HCT116 (cell line): ENCODE results near the gene SFXN5. TPM values are rescaled to one million over a fixed set of nuclear protein-coding genes. Genes with fewer than 3 reads are reported as not detected.
A peak's percentile ranks its signal among the peaks of the same experiment; 100 is the strongest.

Source experiments
- ATAC-seq: fragments of 200-7000 bp; cut with Tn5 transposase; 2 replicates; pipeline ENCODE4 v1.9.1; 2020; ENCODE audit warnings: mild to moderate bottlenecking, moderate library complexity
- BruUV-seq: library from RNA; stranded (reverse); fragments of 400-500 nt; replicated peaks from 2 replicates; lab custom pipeline; 2021; lab: Mats Ljungman, UMichigan
- CTCF ChIA-PET: fragments of 300-600 bp; sonication (Branson Sonifier 250); formaldehyde crosslinking; loops from one replicate; lab custom pipeline; 2021; ENCODE audit warnings: antibody characterized with exemption; lab: Charles Lee
- POLR2A ChIA-PET: fragments of 300-600, 350-600 bp; sonication (Branson Sonifier 250); formaldehyde crosslinking; loops from one replicate; lab custom pipeline; 2021; ENCODE audit warnings: antibody characterized with exemption; lab: Charles Lee
- RAD21 ChIA-PET, 2 experiments: fragments of 300-600 bp; sonication (Branson Sonifier 250); formaldehyde crosslinking; loops; one replicate each; lab custom pipeline; 2023; ENCODE audit warnings: low total read pairs in 2 of 2; ENCODE audit not compliant: uncharacterized antibody in 2 of 2, unreplicated experiment in 2 of 2, low non-redundant PET in 1 of 2; lab: Charles Lee
- DNase-seq: peaks from one replicate; pipeline ENCODE4 v3.0.0-alpha.2; 2010; ENCODE audit warnings: low read depth, low spot score
- H2AFZ ChIP-seq: fragments of 200-600 bp; shearing (Covaris generic), sonication (generic); 2 replicates; pipeline ENCODE4 v1.6.1; 2017; ENCODE audit warnings: low read depth, mixed run types, mixed read lengths, antibody characterized with exemption, low read length; ENCODE audit not compliant: poor library complexity, severe bottlenecking
- H3K27ac ChIP-seq: 2 replicates; pipeline ENCODE4 v1.5.1; 2012; ENCODE audit warnings: low read depth, low read length
- H3K27me3 ChIP-seq: fragments of 200-600 bp; sonication (generic); 2 replicates; pipeline ENCODE4 v1.6.1; 2016; ENCODE audit warnings: mixed run types, low read length, mixed read lengths; ENCODE audit not compliant: insufficient read depth
- H3K36me3 ChIP-seq, 2 experiments: fragments of 200-500 bp in 1 of 2; fragments of 200-600 bp in 1 of 2; sonication (Bioruptor generic) in 1 of 2; sonication (generic) in 1 of 2; 2 replicates each; pipeline versions ENCODE4 v1.5.1 to v1.6.1; 2014 to 2016; ENCODE audit warnings: low read length in 2 of 2, inconsistent platforms in 1 of 2, mixed read lengths in 1 of 2, mixed run types in 1 of 2; ENCODE audit not compliant: insufficient read depth in 2 of 2, control insufficient read depth in 1 of 2
- H3K4me1 ChIP-seq, 2 experiments: fragments of 200-600 bp in 1 of 2; sonication (generic) in 1 of 2; 2 replicates each; pipeline versions ENCODE4 v1.5.1 to v1.6.1; 2012 to 2017; ENCODE audit warnings: low read length in 2 of 2, inconsistent platforms in 1 of 2, mild to moderate bottlenecking in 1 of 2, mixed read lengths in 1 of 2, mixed run types in 1 of 2, moderate library complexity in 1 of 2; ENCODE audit not compliant: insufficient read depth in 2 of 2, control insufficient read depth in 1 of 2
- H3K4me2 ChIP-seq: fragments of 200-600 bp; sonication (generic); 2 replicates; pipeline ENCODE4 v1.6.1; 2017; ENCODE audit warnings: mixed run types, low read length, mixed read lengths
- H3K4me3 ChIP-seq, 2 experiments: fragments of 200-600 bp in 1 of 2; sonication (generic) in 1 of 2; replicated peaks in 1 of 2; 2 replicates each; pipeline ENCODE4 v1.5.1; 2011 to 2016; ENCODE audit warnings: low read length in 2 of 2, control low read depth in 1 of 2, low read depth in 1 of 2, mild to moderate bottlenecking in 1 of 2, mixed read lengths in 1 of 2, mixed run types in 1 of 2
- H3K79me2 ChIP-seq: fragments of 200-600 bp; sonication (generic); 2 replicates; pipeline ENCODE4 v1.6.1; 2017; ENCODE audit warnings: mild to moderate bottlenecking, mixed run types, low read length, moderate library complexity, mixed read lengths; ENCODE audit not compliant: insufficient read depth
- H3K9ac ChIP-seq: fragments of 200-600 bp; sonication (generic); 2 replicates; pipeline ENCODE4 v1.6.1; 2016; ENCODE audit warnings: low read length, mixed read lengths
- H3K9me2 ChIP-seq: fragments of 200-600 bp; sonication (generic), shearing (Covaris generic); 2 replicates; pipeline ENCODE4 v1.6.1; 2017; ENCODE audit warnings: mixed run types, mild to moderate bottlenecking, moderate library complexity; ENCODE audit not compliant: insufficient read depth
- H3K9me3 ChIP-seq, 2 experiments: fragments of 200-500 bp in 1 of 2; fragments of 200-600 bp in 1 of 2; sonication (Bioruptor generic) in 1 of 2; sonication (generic) in 1 of 2; 2 replicates each; pipeline ENCODE4 v1.6.1; 2014 to 2017; ENCODE audit warnings: low read length in 2 of 2, mixed read lengths in 2 of 2, inconsistent platforms in 1 of 2, low read depth in 1 of 2, mild to moderate bottlenecking in 1 of 2, mixed run types in 1 of 2, moderate library complexity in 1 of 2; ENCODE audit not compliant: control insufficient read depth in 1 of 2, insufficient read depth in 1 of 2
- H4K20me1 ChIP-seq: fragments of 200-600 bp; sonication (generic), shearing (Covaris generic); 2 replicates; pipeline ENCODE4 v1.6.1; 2017; ENCODE audit warnings: mixed run types, mild to moderate bottlenecking, moderate library complexity; ENCODE audit not compliant: insufficient read depth
- CBX3 ChIP-seq: IDR thresholded peaks from 2 replicates; pipeline ENCODE4 v1.6.1; 2012; ENCODE audit warnings: low read depth
- CEBPB ChIP-seq: IDR thresholded peaks from 2 replicates; pipeline ENCODE4 v1.6.1; 2012; ENCODE audit warnings: low read depth
- ELF1 ChIP-seq: IDR thresholded peaks from 2 replicates; pipeline ENCODE4 v1.6.1; 2012; ENCODE audit warnings: low read depth, borderline replicate concordance
- FOSL1 ChIP-seq: IDR thresholded peaks from 2 replicates; pipeline ENCODE4 v1.6.1; 2012; ENCODE audit warnings: low read depth
- RAD21 ChIP-seq: IDR thresholded peaks from 2 replicates; pipeline ENCODE4 v1.6.1; 2012; ENCODE audit warnings: low read depth, mild to moderate bottlenecking
- SIN3A ChIP-seq: IDR thresholded peaks from 2 replicates; pipeline ENCODE4 v1.6.1; 2012; ENCODE audit warnings: low read depth
- SP1 ChIP-seq: IDR thresholded peaks from 2 replicates; pipeline ENCODE4 v1.6.1; 2012; ENCODE audit warnings: low read depth
- TCF7L2 ChIP-seq: IDR thresholded peaks from 2 replicates; pipeline ENCODE4 v1.7.0; 2011; ENCODE audit warnings: borderline replicate concordance, inconsistent platforms; ENCODE audit not compliant: insufficient read depth, insufficient read length; ENCODE audit errors: extremely low read depth
- intact Hi-C: fragments of 100-400 bp; cut with micrococcal nuclease; formaldehyde crosslinking; loops from 2 replicates; pipeline ENCODE4 v1.10.0; 2022
- total RNA-seq: library from RNA; stranded (reverse); gene quantifications from one replicate; pipeline ENCODE4 v1.2.1, GENCODE V29; 2021; ENCODE audit not compliant: unreplicated experiment
- TF ChIP-seq, protein P1 (sequence below), 3 experiments: fragments of 200-600 bp in 1 of 3; sonication (generic) in 1 of 3; IDR thresholded peaks in 2 of 3; conservative IDR thresholded peaks in 1 of 3; 2 replicates each; pipeline ENCODE4 v1.5.1; 2012 to 2017; ENCODE audit warnings: low read depth in 2 of 3, low read length in 2 of 3, antibody characterized with exemption in 1 of 3, borderline replicate concordance in 1 of 3, control low read depth in 1 of 3, mild to moderate bottlenecking in 1 of 3, mixed read lengths in 1 of 3, mixed run types in 1 of 3, moderate library complexity in 1 of 3; ENCODE audit not compliant: insufficient read depth in 1 of 3
- TF ChIP-seq, protein P2 (sequence below): IDR thresholded peaks from 2 replicates; pipeline ENCODE4 v1.6.1; 2011; ENCODE audit warnings: mild to moderate bottlenecking, low read length, moderate library complexity; ENCODE audit not compliant: insufficient replicate concordance; ENCODE audit errors: extremely low read depth

Gene SFXN5
- total RNA-seq, 1 experiment from 2014 or later: 10.0 TPM

DNA sequence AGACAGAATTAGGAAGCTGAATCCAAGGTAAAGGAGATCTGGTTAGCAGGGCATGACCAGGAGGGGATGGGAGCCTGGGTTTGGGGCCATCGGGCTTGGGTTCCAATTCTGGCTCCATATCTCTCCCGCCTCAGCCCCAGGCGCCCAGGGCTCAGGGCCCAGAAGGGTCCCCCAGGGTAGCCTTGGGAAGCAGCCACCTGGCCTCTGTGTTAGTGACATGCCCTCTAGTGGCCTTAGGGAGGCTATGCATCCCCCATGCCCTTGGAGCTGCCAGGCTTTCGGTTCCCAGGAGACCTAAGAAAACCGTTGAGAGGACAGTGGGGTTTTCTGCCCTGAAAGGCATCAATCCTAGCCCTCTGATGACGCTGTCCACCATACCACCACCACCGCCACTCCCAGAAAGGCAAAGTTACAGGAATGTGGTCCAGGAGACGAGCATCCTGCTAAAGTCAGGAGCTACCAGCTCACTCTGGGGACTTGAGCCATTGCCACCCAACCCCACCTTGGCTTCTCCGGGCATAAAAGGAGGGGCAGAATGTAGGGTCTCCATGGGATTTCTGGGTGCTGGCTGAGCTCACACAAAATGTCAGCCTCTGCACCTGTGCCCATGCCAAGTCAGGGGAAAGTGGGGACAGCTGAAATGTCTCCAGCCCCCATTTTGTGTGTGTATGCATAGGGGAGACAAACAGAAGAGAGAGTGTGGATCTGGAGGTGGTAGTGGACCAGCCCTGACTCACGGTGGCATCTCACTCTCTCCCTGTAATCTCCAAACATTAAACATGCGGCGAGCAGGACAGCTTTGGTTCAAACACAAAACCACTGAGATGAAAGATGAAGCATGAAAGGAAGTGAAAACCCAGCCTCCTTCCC, 97.7 kb downstream of the SFXN5 start:
- Histone ChIP-seq H3K9me3 (no peaks in the 10 kb centered on the region), H4K20me1 (no peaks in the 10 kb centered on the region), H2AFZ (no peak overlapping the region), H3K9ac (no peak overlapping the region), H3K9me2 (no peaks in the 10 kb centered on the region), H3K4me1 (no peaks in the 10 kb centered on the region), H3K4me2 (0 out of 2 replicates have a peak overlapping the region, but pooled peaks have one; percentile 5), H3K27ac (no peak overlapping the region), H3K27me3 (no peaks in the 10 kb centered on the region), H3K4me3 (no peak overlapping the region), H3K79me2 (no peaks in the 10 kb centered on the region), H3K36me3 (no peaks in the 10 kb centered on the region)
- BruUV-seq: no TSS peak
- RAD21 ChIA-PET: interaction anchor here (0.6 to 1.6 kb wide), 3 partner anchors 80 to 167 kb away, joined by 4 to 11 read pairs (median 9); no protein-coding TSS in a partner anchor
- CTCF ChIA-PET: interaction anchor here (0.5 to 1.9 kb wide), 15 partner anchors 11 to 260 kb away, joined by 3 to 28 read pairs (median 5); partner anchors contain the start of genes CCT7 and SPR
- POLR2A ChIA-PET: no interaction called here
- DNase-seq (peak; percentile 36), ATAC-seq (peak; percentile 98)
- TF ChIP-seq CEBPB (no peak), RAD21 (peak; percentile 72)
- TF ChIP-seq, protein P1, sequence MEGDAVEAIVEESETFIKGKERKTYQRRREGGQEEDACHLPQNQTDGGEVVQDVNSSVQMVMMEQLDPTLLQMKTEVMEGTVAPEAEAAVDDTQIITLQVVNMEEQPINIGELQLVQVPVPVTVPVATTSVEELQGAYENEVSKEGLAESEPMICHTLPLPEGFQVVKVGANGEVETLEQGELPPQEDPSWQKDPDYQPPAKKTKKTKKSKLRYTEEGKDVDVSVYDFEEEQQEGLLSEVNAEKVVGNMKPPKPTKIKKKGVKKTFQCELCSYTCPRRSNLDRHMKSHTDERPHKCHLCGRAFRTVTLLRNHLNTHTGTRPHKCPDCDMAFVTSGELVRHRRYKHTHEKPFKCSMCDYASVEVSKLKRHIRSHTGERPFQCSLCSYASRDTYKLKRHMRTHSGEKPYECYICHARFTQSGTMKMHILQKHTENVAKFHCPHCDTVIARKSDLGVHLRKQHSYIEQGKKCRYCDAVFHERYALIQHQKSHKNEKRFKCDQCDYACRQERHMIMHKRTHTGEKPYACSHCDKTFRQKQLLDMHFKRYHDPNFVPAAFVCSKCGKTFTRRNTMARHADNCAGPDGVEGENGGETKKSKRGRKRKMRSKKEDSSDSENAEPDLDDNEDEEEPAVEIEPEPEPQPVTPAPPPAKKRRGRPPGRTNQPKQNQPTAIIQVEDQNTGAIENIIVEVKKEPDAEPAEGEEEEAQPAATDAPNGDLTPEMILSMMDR (IDR thresholded peaks at IDR 0.05 in 2 of 3, conservative IDR thresholded peaks at IDR 0.05 in 1 of 3; ENCODE audit: borderline replicate concordance in 1 of 3, insufficient read depth in 1 of 3, low read depth in 2 of 3, low read length in 2 of 3): peak; percentile 70 to 96 (median 83); a peak in 5 of 6 replicates
- intact Hi-C loops: loop anchor here (1.0 kb wide), 1 partner anchor 82 kb away; no protein-coding TSS in a partner anchor

DNA sequence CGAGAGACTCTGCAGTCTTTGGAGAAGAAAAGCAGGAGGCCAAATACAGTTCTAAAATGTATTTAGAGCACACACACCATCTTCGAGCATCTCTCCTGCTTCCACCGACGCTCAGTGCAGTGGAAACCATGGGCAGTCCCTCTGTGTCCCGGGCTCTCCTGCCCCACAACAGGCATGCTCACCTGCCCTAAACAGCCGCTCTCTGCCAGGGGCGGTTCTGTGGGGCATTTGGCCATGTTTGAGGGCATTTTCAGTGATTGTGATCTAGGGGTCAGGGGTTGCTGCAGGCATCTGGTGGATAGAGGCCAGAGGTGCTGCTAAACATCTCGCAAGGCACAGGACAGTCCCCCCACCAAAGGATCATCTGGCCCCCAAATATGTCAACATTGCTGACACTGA, 98.4 kb downstream of the SFXN5 start:
- intact Hi-C loops: loop anchor here (1.0 kb wide), 1 partner anchor 81 kb away; no protein-coding TSS in a partner anchor
- Histone ChIP-seq H3K27ac (no peak overlapping the region), H4K20me1 (no peaks in the 10 kb centered on the region), H3K79me2 (no peaks in the 10 kb centered on the region), H2AFZ (no peak overlapping the region), H3K9me3 (no peaks in the 10 kb centered on the region), H3K4me2 (no peak overlapping the region), H3K9me2 (no peaks in the 10 kb centered on the region), H3K9ac (no peak overlapping the region), H3K36me3 (no peaks in the 10 kb centered on the region), H3K27me3 (no peaks in the 10 kb centered on the region), H3K4me3 (no peak overlapping the region), H3K4me1 (no peaks in the 10 kb centered on the region)
- BruUV-seq: no TSS peak
- DNase-seq (no peak), ATAC-seq (peak; percentile 13; the same call in 1 of the 2 replicates)
- ChIA-PET RAD21 (interaction anchor here (1.5 to 1.6 kb wide), 2 partner anchors 80 kb away, joined by 9 to 11 read pairs; no protein-coding TSS in a partner anchor), POLR2A (no interaction called here), CTCF (interaction anchor here (0.8 to 1.9 kb wide), 11 partner anchors 10 to 204 kb away, joined by 3 to 28 read pairs (median 5); partner anchors contain the start of gene SPR)
- TF ChIP-seq TCF7L2 (no peak), ELF1 (no peak), SIN3A (no peak), SP1 (no peak), FOSL1 (no peak), CBX3 (no peak)
- TF ChIP-seq, protein P2, sequence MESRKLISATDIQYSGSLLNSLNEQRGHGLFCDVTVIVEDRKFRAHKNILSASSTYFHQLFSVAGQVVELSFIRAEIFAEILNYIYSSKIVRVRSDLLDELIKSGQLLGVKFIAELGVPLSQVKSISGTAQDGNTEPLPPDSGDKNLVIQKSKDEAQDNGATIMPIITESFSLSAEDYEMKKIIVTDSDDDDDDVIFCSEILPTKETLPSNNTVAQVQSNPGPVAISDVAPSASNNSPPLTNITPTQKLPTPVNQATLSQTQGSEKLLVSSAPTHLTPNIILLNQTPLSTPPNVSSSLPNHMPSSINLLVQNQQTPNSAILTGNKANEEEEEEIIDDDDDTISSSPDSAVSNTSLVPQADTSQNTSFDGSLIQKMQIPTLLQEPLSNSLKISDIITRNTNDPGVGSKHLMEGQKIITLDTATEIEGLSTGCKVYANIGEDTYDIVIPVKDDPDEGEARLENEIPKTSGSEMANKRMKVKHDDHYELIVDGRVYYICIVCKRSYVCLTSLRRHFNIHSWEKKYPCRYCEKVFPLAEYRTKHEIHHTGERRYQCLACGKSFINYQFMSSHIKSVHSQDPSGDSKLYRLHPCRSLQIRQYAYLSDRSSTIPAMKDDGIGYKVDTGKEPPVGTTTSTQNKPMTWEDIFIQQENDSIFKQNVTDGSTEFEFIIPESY: no peak
